ENCODE measurements around the gene STK35. TPM values are rescaled to one million over a fixed set of nuclear protein-coding genes. Genes with fewer than 3 reads are reported as not detected.

The STK35 gene
- total and polyA plus RNA-seq, 9 of the 15 experiments (the other 6 are each of a cell fraction or from before 2014, with no cell fraction given): 1.0 to 11.0 (median 6.3) TPM

- H2AFZ ChIP-seq (ENCODE audit: low read depth, low read length): no peak overlapping the region
- H3K36me3 ChIP-seq (ENCODE audit: control insufficient read depth, insufficient read depth, low read length): no peaks in the 10 kb centered on the region
- BruUV-seq (replicated peaks): no TSS peak
- H3K4me1 ChIP-seq (replicated peaks in 1 of 2; ENCODE audit: control insufficient read depth in 2 of 2, insufficient read depth in 2 of 2, low read length in 2 of 2): no peaks in the 10 kb centered on the region
- TF ChIP-seq ETV5 (CRISPR knock-in tag; IDR thresholded peaks at IDR 0.05; ENCODE audit: low read depth) (no peak), SREBF2 (CRISPR knock-in tag; IDR thresholded peaks at IDR 0.05) (no peak)
- ChIA-PET POLR2A (interaction anchor here (1.0 kb wide), 1 partner anchor 164 kb away, joined by 4 read pairs; no protein-coding TSS in a partner anchor), CTCF (ENCODE audit: low intra/inter-chr PET ratio) (no interaction called here)
- no peaks in the 10 kb centered on the region; the same call in 1 of the 2 replicates for H4K20me1 ChIP-seq (replicated peaks; ENCODE audit: control insufficient read depth, insufficient read depth, low read length)
- no peak for DNase-seq (ENCODE audit: extremely low read depth in 1 of 4, low spot score in 3 of 4)
- no peak for FAIRE-seq
- ATAC-seq: no peak
- H3K9me1 ChIP-seq (ENCODE audit: control insufficient read depth, insufficient read depth, low read length): no peaks in the 10 kb centered on the region
- no peaks in the 10 kb centered on the region for H3K9me3 ChIP-seq (replicated peaks; ENCODE audit: control insufficient read depth, insufficient read depth, low read depth, low read length)
- 0% methylated on average over 3 of the region's 3 CpGs for WGBS (ENCODE audit: insufficient coverage, low coverage, missing lambda C conversion rate)
- H3K27ac ChIP-seq (ENCODE audit: extremely low read depth, low read depth, low read length): no peak overlapping the region
- in situ Hi-C loops (cut with MboI) (loop anchor here (5.0 kb wide), 1 partner anchor 203 kb away; no protein-coding TSS in a partner anchor), intact Hi-C loops (cut with micrococcal nuclease) (no loop called here)
- no peak overlapping the region for H3K4me2 ChIP-seq (ENCODE audit: insufficient read depth, low read length)
- H3K27me3 ChIP-seq (ENCODE audit: control insufficient read depth in 2 of 2, insufficient read depth in 2 of 2, low read length in 2 of 2): peaks cover 0 to 22% of the 10 kb centered on the region in 2 experiments; a peak in 4 of 5 replicates
- H3K9ac ChIP-seq (ENCODE audit: insufficient read depth in 1 of 2, low read depth in 2 of 2, low read length in 2 of 2): no peak overlapping the region
- H3K4me3 ChIP-seq: no peak overlapping the region
- no peaks in the 10 kb centered on the region for H3K79me2 ChIP-seq (ENCODE audit: control insufficient read depth, insufficient read depth, low read length)
Observed at GRCh38 chr20:2170404-2170803, 68.8 kb downstream of the STK35 start.

- no peak overlapping the region for H3K27ac ChIP-seq (ENCODE audit: extremely low read depth, low read depth, low read length)
- ChIA-PET POLR2A (no interaction called here), CTCF (ENCODE audit: low intra/inter-chr PET ratio) (interaction anchor here (1.2 kb wide), 1 partner anchor 208 kb away, joined by 4 read pairs; no protein-coding TSS in a partner anchor)
- no peak overlapping the region for H3K9ac ChIP-seq (ENCODE audit: insufficient read depth in 1 of 2, low read depth in 2 of 2, low read length in 2 of 2)
- no peak for ATAC-seq
- H3K27me3 ChIP-seq (ENCODE audit: control insufficient read depth in 2 of 2, insufficient read depth in 2 of 2, low read length in 2 of 2): peaks cover 0 to 15% of the 10 kb centered on the region in 2 experiments; a peak in 4 of 5 replicates
- no peaks in the 10 kb centered on the region; the same call in 1 of the 2 replicates for H4K20me1 ChIP-seq (replicated peaks; ENCODE audit: control insufficient read depth, insufficient read depth, low read length)
- H3K4me1 ChIP-seq (replicated peaks in 1 of 2; ENCODE audit: control insufficient read depth in 2 of 2, insufficient read depth in 2 of 2, low read length in 2 of 2): no peaks in the 10 kb centered on the region
- no peaks in the 10 kb centered on the region for H3K36me3 ChIP-seq (ENCODE audit: control insufficient read depth, insufficient read depth, low read length)
- FAIRE-seq: no peak
- H3K9me1 ChIP-seq (ENCODE audit: control insufficient read depth, insufficient read depth, low read length): no peaks in the 10 kb centered on the region
- no peak overlapping the region for H3K4me3 ChIP-seq
- 0% methylated on average over 7 of the region's 10 CpGs for WGBS (ENCODE audit: insufficient coverage, low coverage, missing lambda C conversion rate)
- no peak for DNase-seq (ENCODE audit: extremely low read depth in 1 of 4, low spot score in 3 of 4)
- no peak overlapping the region for H3K4me2 ChIP-seq (ENCODE audit: insufficient read depth, low read length)
- no peak overlapping the region for H2AFZ ChIP-seq (ENCODE audit: low read depth, low read length)
- intact Hi-C loops (cut with micrococcal nuclease) (no loop called here), in situ Hi-C loops (cut with MboI) (loop anchor here (5.0 kb wide), 1 partner anchor 204 kb away; no protein-coding TSS in a partner anchor)
- no TSS peak for BruUV-seq (replicated peaks)
- no peaks in the 10 kb centered on the region for H3K9me3 ChIP-seq (replicated peaks; ENCODE audit: control insufficient read depth, insufficient read depth, low read depth, low read length)
- no peaks in the 10 kb centered on the region for H3K79me2 ChIP-seq (ENCODE audit: control insufficient read depth, insufficient read depth, low read length)
- TF ChIP-seq DPF2 (IDR thresholded peaks at IDR 0.05) (no peak), ELK1 (CRISPR knock-in tag; IDR thresholded peaks at IDR 0.05) (no peak), CBX2 (IDR thresholded peaks at IDR 0.05; ENCODE audit: insufficient read depth, low read length, poor library complexity, severe bottlenecking) (no peak), MBD2 (IDR thresholded peaks at IDR 0.05; ENCODE audit: borderline replicate concordance, low read depth) (no peak), MYBL2 (IDR thresholded peaks at IDR 0.05; ENCODE audit: low read depth) (no peak), MYBL2 (CRISPR knock-in tag; IDR thresholded peaks at IDR 0.05; ENCODE audit: borderline replicate concordance) (no peak), ZNF282 (CRISPR knock-in tag; IDR thresholded peaks at IDR 0.05) (no peak), ZBTB7A (IDR thresholded peaks at IDR 0.05; ENCODE audit: borderline replicate concordance, control insufficient read depth, low read depth, low read length) (no peak), ATF3 (IDR thresholded peaks at IDR 0.05) (no peak), ATF3 (CRISPR knock-in tag; conservative IDR thresholded peaks at IDR 0.05) (no peak)
Observed at GRCh38 chr20:2171266-2171790, 69.7 kb downstream of the STK35 start.
